Skin epidermis (tissue), 12 donors: ENCODE data around the gene EPC2.
A peak's percentile ranks its signal among the peaks of the same experiment; 100 is the strongest.

Experiments used
- H3K27ac ChIP-seq, 21 experiments: fragments of 200-600 bp; sonication (generic) in 11 of 21; one replicate each; pipeline ENCODE4 v1.5.0; 2020; ENCODE audit warnings: mild to moderate bottlenecking in 3 of 21, inconsistent platforms in 2 of 21, moderate library complexity in 2 of 21
- H3K4me3 ChIP-seq, 7 experiments: fragments of 200-600 bp; sonication (generic) in 2 of 7; one replicate each; pipeline ENCODE4 v1.5.0; 2020; ENCODE audit warnings: inconsistent platforms in 2 of 7, mild to moderate bottlenecking in 2 of 7, moderate library complexity in 1 of 7

EPC2 gene

GRCh38 chr2:148643998-148644882 is at the start of gene EPC2:
EPC2 (plus strand) TSS chr2:148644751; CDS start chr2:148645018, 267 bp downstream.
- Histone ChIP-seq H3K27ac (peak within 1 kb of the TSS; percentile 98 to 100 (median 100)), H3K4me3 (peak within 1 kb of the TSS; percentile 69 to 97 (median 94))

- H3K4me3 ChIP-seq = no peak overlapping the region
These were observed 48.5 kb upstream of the EPC2 start for GRCh38 chr2:148596018-148596417.

GRCh38 chr2:148599109-148599991 is 45.2 kb upstream of the EPC2 start:
- H3K4me3 ChIP-seq = no peak overlapping the region
- H3K27ac ChIP-seq = no peak overlapping the region

More at GRCh38 chr2:148596018-148596417, 48.5 kb upstream of the EPC2 start:
- H3K27ac ChIP-seq = no peak overlapping the region

- Histone ChIP-seq H3K27ac (no peak overlapping the region), H3K4me3 (no peak overlapping the region)
These were observed 41.5 kb upstream of the EPC2 start for GRCh38 chr2:148602885-148603561.

GRCh38 chr2:148603562-148603920 is 41.0 kb upstream of the EPC2 start:
- Histone ChIP-seq H3K27ac (no peak overlapping the region), H3K4me3 (no peak overlapping the region)

GRCh38 chr2:148604927-148605326 is 39.6 kb upstream of the EPC2 start:
- no peak overlapping the region for H3K27ac ChIP-seq
- no peak overlapping the region for H3K4me3 ChIP-seq

GRCh38 chr2:148607566-148607965 is 37.0 kb upstream of the EPC2 start:
- H3K27ac ChIP-seq = no peak overlapping the region
- no peak overlapping the region for H3K4me3 ChIP-seq

- H3K27ac ChIP-seq = no peak overlapping the region
- H3K4me3 ChIP-seq = no peak overlapping the region
These were observed 31.1 kb upstream of the EPC2 start for GRCh38 chr2:148613231-148614013.

- H3K4me3 ChIP-seq = no peak overlapping the region
- H3K27ac ChIP-seq = peak overlapping the region in 4 of 21 experiments; percentile 5 to 41 (median 26)
These were observed 30.6 kb upstream of the EPC2 start for GRCh38 chr2:148614014-148614321.

- no peak overlapping the region for H3K4me3 ChIP-seq
- peak overlapping the region in 8 of 21 experiments; percentile 5 to 49 (median 32) for H3K27ac ChIP-seq
These were observed 30.1 kb upstream of the EPC2 start for GRCh38 chr2:148614322-148615049.

- Histone ChIP-seq H3K4me3 (no peak overlapping the region), H3K27ac (peak overlapping the region in 1 of 21 experiments; percentile 44)
These were observed 29.1 kb upstream of the EPC2 start for GRCh38 chr2:148615381-148615841.

GRCh38 chr2:148616662-148617061 is 27.9 kb upstream of the EPC2 start:
- H3K27ac ChIP-seq = no peak overlapping the region

GRCh38 chr2:148617219-148617618 is 27.3 kb upstream of the EPC2 start:
- Histone ChIP-seq H3K4me3 (no peak overlapping the region), H3K27ac (no peak overlapping the region)

More at GRCh38 chr2:148616662-148617061, 27.9 kb upstream of the EPC2 start:
- no peak overlapping the region for H3K4me3 ChIP-seq

- Histone ChIP-seq H3K27ac (no peak overlapping the region), H3K4me3 (no peak overlapping the region)
These were observed 24.9 kb upstream of the EPC2 start for GRCh38 chr2:148619560-148620195.

- H3K4me3 ChIP-seq = no peak overlapping the region
- H3K27ac ChIP-seq = no peak overlapping the region
These were observed 22.2 kb upstream of the EPC2 start for GRCh38 chr2:148622366-148622765.

- H3K4me3 ChIP-seq = no peak overlapping the region
- no peak overlapping the region for H3K27ac ChIP-seq
These were observed 21.5 kb upstream of the EPC2 start for GRCh38 chr2:148623086-148623485.

GRCh38 chr2:148627224-148627623 is 17.3 kb upstream of the EPC2 start:
- Histone ChIP-seq H3K4me3 (no peak overlapping the region), H3K27ac (no peak overlapping the region)

GRCh38 chr2:148634749-148635148 is 9.8 kb upstream of the EPC2 start:
- Histone ChIP-seq H3K27ac (no peak overlapping the region), H3K4me3 (no peak overlapping the region)
